ENCODE measurements around the gene RFX2.

Gene RFX2

GRCh38 chr19:5984600-5984999 lies 125.7 kb downstream of the RFX2 start:
- ChIA-PET POLR2A (no interaction called here), CTCF (interaction anchor here (1.0 to 5.1 kb wide), 8 partner anchors 10 to 788 kb away, joined by 3 to 38 read pairs (median 9); partner anchors contain the start of gene VAV1)
- TF ChIP-seq CTCF (IDR thresholded peaks at IDR 0.05; ENCODE audit: control extremely low read depth, extremely low read depth, low read depth, missing control alignments), result no peak
- DNase-seq (ENCODE audit: extremely low spot score), result no peak

GRCh38 chr19:5983367-5983955 lies 126.8 kb downstream of the RFX2 start:
- TF ChIP-seq CTCF (IDR thresholded peaks at IDR 0.05; ENCODE audit: control extremely low read depth, extremely low read depth, low read depth, missing control alignments), result no peak
- ChIA-PET CTCF (interaction anchor here (1.0 to 5.1 kb wide), 5 partner anchors 9 to 179 kb away, joined by 3 to 38 read pairs (median 14); no protein-coding TSS in a partner anchor), POLR2A (interaction anchor here (0.8 kb wide), 1 partner anchor 29 kb away, joined by 3 read pairs; no protein-coding TSS in a partner anchor)
- no peak for DNase-seq (ENCODE audit: extremely low spot score)

GRCh38 chr19:5978606-5979552 lies 131.4 kb downstream of the RFX2 start:
- TF ChIP-seq CTCF (IDR thresholded peaks at IDR 0.05; ENCODE audit: control extremely low read depth, extremely low read depth, low read depth, missing control alignments), result no peak
- DNase-seq (ENCODE audit: extremely low spot score), result no peak

GRCh38 chr19:5977785-5978605 lies 132.3 kb downstream of the RFX2 start, which contains the start of gene RANBP3:
Gene RANBP3, minus strand, starts transcription at chr19:5978140. Its CDS starts 58 bp downstream, at chr19:5978082.
- TF ChIP-seq CTCF (IDR thresholded peaks at IDR 0.05; ENCODE audit: control extremely low read depth, extremely low read depth, low read depth, missing control alignments), result no peak
- ChIA-PET POLR2A (interaction anchor here (0.6 to 1.2 kb wide), 2 partner anchors 74 to 80 kb away, joined by 4 read pairs; partner anchors contain the start of gene NDUFA11), CTCF (interaction anchor here (1.3 to 6.2 kb wide), 4 partner anchors 10 to 174 kb away, joined by 3 to 60 read pairs (median 38); no protein-coding TSS in a partner anchor)
- peak; percentile 100 for DNase-seq (ENCODE audit: extremely low spot score)

More at GRCh38 chr19:5978606-5979552, 131.4 kb downstream of the RFX2 start:
- POLR2A ChIA-PET, result interaction anchor here (0.6 to 1.2 kb wide), 6 partner anchors 11 to 1934 kb away, joined by 3 to 4 read pairs (median 3); partner anchors contain the start of gene NDUFA11
- CTCF ChIA-PET, result interaction anchor here (1.1 to 6.2 kb wide), 10 partner anchors 8 to 175 kb away, joined by 3 to 60 read pairs (median 5); no protein-coding TSS in a partner anchor

GRCh38 chr19:5977222-5977784 lies 133.0 kb downstream of the RFX2 start:
- TF ChIP-seq CTCF (IDR thresholded peaks at IDR 0.05; ENCODE audit: control extremely low read depth, extremely low read depth, low read depth, missing control alignments), result no peak
- DNase-seq (ENCODE audit: extremely low spot score), result no peak
- ChIA-PET CTCF (interaction anchor here (1.0 to 6.2 kb wide), 5 partner anchors 10 to 173 kb away, joined by 3 to 60 read pairs (median 36); partner anchors contain the start of gene NRTN), POLR2A (interaction anchor here (1.1 to 1.2 kb wide), 2 partner anchors 9 to 73 kb away, joined by 3 to 4 read pairs; partner anchors contain the start of gene NDUFA11)

Measured in GM10248 (cell line).